ENCODE data around the gene OLA1.

Gene OLA1

DNA sequence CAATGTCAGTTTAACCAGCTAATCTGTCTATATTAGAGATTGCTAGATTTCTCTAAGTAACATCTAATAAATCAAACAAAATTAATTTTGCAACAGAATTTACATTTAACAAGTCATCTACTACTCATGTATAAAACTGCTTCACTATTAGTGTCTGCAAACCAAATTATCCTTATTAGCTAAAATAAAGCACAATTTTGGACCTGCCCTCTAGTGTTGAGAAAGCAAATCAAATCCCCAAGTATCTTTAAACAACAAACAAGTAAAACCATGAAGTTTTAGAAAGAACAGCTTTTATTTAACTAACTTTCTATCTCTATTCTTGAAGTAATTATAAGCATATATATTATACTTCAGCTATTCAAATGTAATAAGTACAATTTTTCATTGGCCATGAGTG lies 170.1 kb downstream of the OLA1 start:
- Histone ChIP-seq H3K9ac (ENCODE audit: low read depth in 1 of 2, low read length in 2 of 2) (no peak overlapping the region), H3K36me3 (ENCODE audit: control insufficient read depth in 2 of 2, insufficient read depth in 2 of 2, low read length in 2 of 2) (peaks cover 3% of the 10 kb centered on the region in 2 donors), H3K27me3 (ENCODE audit: control insufficient read depth in 2 of 2, insufficient read depth in 2 of 2, low read length in 2 of 2) (no peaks in the 10 kb centered on the region), H3K27ac (ENCODE audit: low read depth in 2 of 2, low read length in 2 of 2) (no peak overlapping the region), H3K4me1 (ENCODE audit: control insufficient read depth in 2 of 2, insufficient read depth in 2 of 2, low read length in 2 of 2) (no peaks in the 10 kb centered on the region), H3K9me3 (ENCODE audit: control insufficient read depth in 2 of 2, low read length in 2 of 2) (no peaks in the 10 kb centered on the region), H3K4me3 (ENCODE audit: low read length in 2 of 2) (no peak overlapping the region)

GRCh38 chr2:174076975-174077374 lies 171.4 kb downstream of the OLA1 start:
- H3K4me3 ChIP-seq (ENCODE audit: low read length in 2 of 2): no peak overlapping the region
- H3K9ac ChIP-seq (ENCODE audit: low read depth in 1 of 2, low read length in 2 of 2): no peak overlapping the region
- no peaks in the 10 kb centered on the region for H3K27me3 ChIP-seq (ENCODE audit: control insufficient read depth in 2 of 2, insufficient read depth in 2 of 2, low read length in 2 of 2)
- no peak overlapping the region for H3K27ac ChIP-seq (ENCODE audit: low read depth in 2 of 2, low read length in 2 of 2)
- no peaks in the 10 kb centered on the region for H3K4me1 ChIP-seq (ENCODE audit: control insufficient read depth in 2 of 2, insufficient read depth in 2 of 2, low read length in 2 of 2)
- peaks cover 3% of the 10 kb centered on the region in 2 donors for H3K36me3 ChIP-seq (ENCODE audit: control insufficient read depth in 2 of 2, insufficient read depth in 2 of 2, low read length in 2 of 2)
- no peaks in the 10 kb centered on the region for H3K9me3 ChIP-seq (ENCODE audit: control insufficient read depth in 2 of 2, low read length in 2 of 2)

DNA sequence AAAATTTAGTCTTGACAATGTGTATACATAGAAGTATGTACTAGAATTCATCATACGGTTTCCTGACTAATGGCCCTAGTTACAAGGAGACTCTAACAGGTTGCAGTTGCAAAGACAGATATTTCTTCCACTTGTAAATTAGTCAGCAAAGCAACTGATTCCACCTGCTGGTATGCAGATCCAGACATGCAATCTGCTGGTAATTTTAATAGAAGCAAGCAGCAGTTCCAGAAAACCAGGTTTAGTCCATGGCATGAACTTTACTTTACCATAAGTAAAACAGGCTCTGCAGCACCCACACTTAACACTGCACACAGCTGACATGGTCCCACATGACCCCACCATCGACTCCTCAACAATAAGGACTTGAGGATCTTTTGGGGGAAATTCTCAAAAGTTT lies 172.3 kb downstream of the OLA1 start:
- no peaks in the 10 kb centered on the region for H3K4me1 ChIP-seq (ENCODE audit: control insufficient read depth in 2 of 2, insufficient read depth in 2 of 2, low read length in 2 of 2)
- no peak overlapping the region for H3K4me3 ChIP-seq (ENCODE audit: low read length in 2 of 2)
- no peaks in the 10 kb centered on the region for H3K9me3 ChIP-seq (ENCODE audit: control insufficient read depth in 2 of 2, low read length in 2 of 2)
- H3K27ac ChIP-seq (ENCODE audit: low read depth in 2 of 2, low read length in 2 of 2): no peak overlapping the region
- H3K36me3 ChIP-seq (ENCODE audit: control insufficient read depth in 2 of 2, insufficient read depth in 2 of 2, low read length in 2 of 2): peaks cover 3% of the 10 kb centered on the region in 2 donors
- no peak overlapping the region for H3K9ac ChIP-seq (ENCODE audit: low read depth in 1 of 2, low read length in 2 of 2)
- no peaks in the 10 kb centered on the region for H3K27me3 ChIP-seq (ENCODE audit: control insufficient read depth in 2 of 2, insufficient read depth in 2 of 2, low read length in 2 of 2)

GRCh38 chr2:174074831-174075230 lies 173.5 kb downstream of the OLA1 start:
- no peak overlapping the region for H3K4me3 ChIP-seq (ENCODE audit: low read length in 2 of 2)
- H3K27ac ChIP-seq (ENCODE audit: low read depth in 2 of 2, low read length in 2 of 2): no peak overlapping the region
- H3K9me3 ChIP-seq (ENCODE audit: control insufficient read depth in 2 of 2, low read length in 2 of 2): no peaks in the 10 kb centered on the region
- no peaks in the 10 kb centered on the region for H3K4me1 ChIP-seq (ENCODE audit: control insufficient read depth in 2 of 2, insufficient read depth in 2 of 2, low read length in 2 of 2)
- H3K9ac ChIP-seq (ENCODE audit: low read depth in 1 of 2, low read length in 2 of 2): no peak overlapping the region
- no peaks in the 10 kb centered on the region for H3K27me3 ChIP-seq (ENCODE audit: control insufficient read depth in 2 of 2, insufficient read depth in 2 of 2, low read length in 2 of 2)
- H3K36me3 ChIP-seq (ENCODE audit: control insufficient read depth in 2 of 2, insufficient read depth in 2 of 2, low read length in 2 of 2): peaks cover 3% of the 10 kb centered on the region in 2 donors

- Histone ChIP-seq H3K4me1 (ENCODE audit: control insufficient read depth in 2 of 2, insufficient read depth in 2 of 2, low read length in 2 of 2) (no peaks in the 10 kb centered on the region), H3K36me3 (ENCODE audit: control insufficient read depth in 2 of 2, insufficient read depth in 2 of 2, low read length in 2 of 2) (peaks cover 3% of the 10 kb centered on the region in 2 donors), H3K27me3 (ENCODE audit: control insufficient read depth in 2 of 2, insufficient read depth in 2 of 2, low read length in 2 of 2) (no peaks in the 10 kb centered on the region), H3K27ac (ENCODE audit: low read depth in 2 of 2, low read length in 2 of 2) (no peak overlapping the region), H3K4me3 (ENCODE audit: low read length in 2 of 2) (no peak overlapping the region), H3K9me3 (ENCODE audit: control insufficient read depth in 2 of 2, low read length in 2 of 2) (no peaks in the 10 kb centered on the region), H3K9ac (ENCODE audit: low read depth in 1 of 2, low read length in 2 of 2) (no peak overlapping the region)
These were observed 175.5 kb downstream of the OLA1 start for GRCh38 chr2:174072857-174073256.

DNA sequence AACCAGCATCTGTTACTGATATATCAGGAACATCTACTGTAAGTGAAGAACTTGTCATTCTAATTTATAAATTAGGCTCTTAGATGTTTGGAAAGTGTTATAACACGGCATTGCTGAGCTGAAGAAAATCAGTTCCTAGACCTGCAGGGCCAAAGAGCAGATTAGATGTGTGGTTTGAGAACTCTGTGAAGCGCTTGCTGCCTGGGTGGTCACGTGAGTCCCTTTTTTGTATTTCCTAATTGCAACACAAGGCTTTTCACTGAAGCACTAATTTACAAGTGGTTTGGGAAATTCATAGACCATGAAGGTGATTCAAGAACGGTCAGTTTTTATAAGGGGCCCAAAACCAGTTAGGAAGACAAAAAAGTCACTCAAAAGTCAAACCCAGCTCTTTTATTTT lies 176.3 kb downstream of the OLA1 start:
- H3K4me1 ChIP-seq (ENCODE audit: control insufficient read depth in 2 of 2, insufficient read depth in 2 of 2, low read length in 2 of 2): no peaks in the 10 kb centered on the region
- no peak overlapping the region for H3K4me3 ChIP-seq (ENCODE audit: low read length in 2 of 2)
- no peak overlapping the region for H3K27ac ChIP-seq (ENCODE audit: low read depth in 2 of 2, low read length in 2 of 2)
- peaks cover 3% of the 10 kb centered on the region in 2 donors for H3K36me3 ChIP-seq (ENCODE audit: control insufficient read depth in 2 of 2, insufficient read depth in 2 of 2, low read length in 2 of 2)
- H3K9ac ChIP-seq (ENCODE audit: low read depth in 1 of 2, low read length in 2 of 2): no peak overlapping the region
- H3K27me3 ChIP-seq (ENCODE audit: control insufficient read depth in 2 of 2, insufficient read depth in 2 of 2, low read length in 2 of 2): no peaks in the 10 kb centered on the region
- no peaks in the 10 kb centered on the region for H3K9me3 ChIP-seq (ENCODE audit: control insufficient read depth in 2 of 2, low read length in 2 of 2)

DNA sequence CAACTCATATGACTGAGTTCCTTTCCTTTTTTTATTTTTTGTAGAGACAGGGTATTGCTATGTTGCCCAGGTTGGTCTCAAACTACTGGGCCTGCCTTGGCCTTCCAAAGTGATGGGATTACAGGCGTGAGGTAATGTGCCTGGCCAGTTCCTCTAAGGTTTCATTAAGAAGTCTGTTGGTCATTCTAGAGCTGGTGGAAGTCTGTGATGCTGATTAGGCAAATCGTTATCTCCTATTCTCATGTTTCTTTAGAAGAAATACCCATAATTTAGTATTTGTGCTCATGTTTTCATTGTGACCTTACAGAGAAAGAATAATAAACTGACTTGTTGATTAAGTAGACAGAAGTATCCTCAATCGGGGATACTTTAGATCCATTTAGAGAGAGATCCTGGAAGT lies 177.0 kb downstream of the OLA1 start:
- Histone ChIP-seq H3K4me1 (ENCODE audit: control insufficient read depth in 2 of 2, insufficient read depth in 2 of 2, low read length in 2 of 2) (no peaks in the 10 kb centered on the region), H3K27ac (ENCODE audit: low read depth in 2 of 2, low read length in 2 of 2) (no peak overlapping the region), H3K27me3 (ENCODE audit: control insufficient read depth in 2 of 2, insufficient read depth in 2 of 2, low read length in 2 of 2) (no peaks in the 10 kb centered on the region), H3K9me3 (ENCODE audit: control insufficient read depth in 2 of 2, low read length in 2 of 2) (no peaks in the 10 kb centered on the region), H3K9ac (ENCODE audit: low read depth in 1 of 2, low read length in 2 of 2) (no peak overlapping the region), H3K4me3 (ENCODE audit: low read length in 2 of 2) (no peak overlapping the region), H3K36me3 (ENCODE audit: control insufficient read depth in 2 of 2, insufficient read depth in 2 of 2, low read length in 2 of 2) (peaks cover 3% of the 10 kb centered on the region in 2 donors)

GRCh38 chr2:174070281-174070680 lies 178.1 kb downstream of the OLA1 start:
- Histone ChIP-seq H3K27ac (ENCODE audit: low read depth in 2 of 2, low read length in 2 of 2) (no peak overlapping the region), H3K9ac (ENCODE audit: low read depth in 1 of 2, low read length in 2 of 2) (no peak overlapping the region), H3K27me3 (ENCODE audit: control insufficient read depth in 2 of 2, insufficient read depth in 2 of 2, low read length in 2 of 2) (no peaks in the 10 kb centered on the region), H3K4me1 (ENCODE audit: control insufficient read depth in 2 of 2, insufficient read depth in 2 of 2, low read length in 2 of 2) (no peaks in the 10 kb centered on the region), H3K4me3 (ENCODE audit: low read length in 2 of 2) (no peak overlapping the region), H3K36me3 (ENCODE audit: control insufficient read depth in 2 of 2, insufficient read depth in 2 of 2, low read length in 2 of 2) (peaks cover 3% of the 10 kb centered on the region in 2 donors), H3K9me3 (ENCODE audit: control insufficient read depth in 2 of 2, low read length in 2 of 2) (no peaks in the 10 kb centered on the region)

DNA sequence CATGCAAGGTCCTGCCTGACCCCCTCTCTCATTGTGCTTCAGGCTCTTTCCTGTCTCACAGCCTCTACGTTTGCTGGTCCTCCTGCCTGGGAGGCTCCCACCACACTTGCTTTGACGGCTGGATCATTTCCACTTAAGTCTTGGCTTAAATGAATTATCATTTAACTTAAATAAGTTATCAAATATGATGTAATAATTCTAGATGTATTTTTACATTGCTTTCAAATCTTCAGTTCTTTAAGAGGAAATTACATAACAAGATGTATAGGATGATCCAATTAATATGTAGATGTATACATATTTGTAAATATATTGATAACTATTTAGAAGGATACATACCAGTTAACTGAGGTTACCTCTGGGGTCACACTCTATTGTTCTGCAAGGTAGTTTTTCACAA lies 180.5 kb downstream of the OLA1 start:
- Histone ChIP-seq H3K9me3 (ENCODE audit: control insufficient read depth in 2 of 2, low read length in 2 of 2) (no peaks in the 10 kb centered on the region), H3K4me3 (ENCODE audit: low read length in 2 of 2) (no peak overlapping the region), H3K27ac (ENCODE audit: low read depth in 2 of 2, low read length in 2 of 2) (no peak overlapping the region), H3K4me1 (ENCODE audit: control insufficient read depth in 2 of 2, insufficient read depth in 2 of 2, low read length in 2 of 2) (no peaks in the 10 kb centered on the region), H3K27me3 (ENCODE audit: control insufficient read depth in 2 of 2, insufficient read depth in 2 of 2, low read length in 2 of 2) (no peaks in the 10 kb centered on the region), H3K36me3 (ENCODE audit: control insufficient read depth in 2 of 2, insufficient read depth in 2 of 2, low read length in 2 of 2) (no peaks in the 10 kb centered on the region), H3K9ac (ENCODE audit: low read depth in 1 of 2, low read length in 2 of 2) (no peak overlapping the region)

- no peaks in the 10 kb centered on the region for H3K4me1 ChIP-seq (ENCODE audit: control insufficient read depth in 2 of 2, insufficient read depth in 2 of 2, low read length in 2 of 2)
These were observed 181.5 kb downstream of the OLA1 start for GRCh38 chr2:174066871-174067270.

GRCh38 chr2:174063492-174064092 lies 184.7 kb downstream of the OLA1 start:
- Histone ChIP-seq H3K9me3 (ENCODE audit: control insufficient read depth in 2 of 2, low read length in 2 of 2) (peaks cover 0 to 6% of the 10 kb centered on the region in 2 donors), H3K27ac (ENCODE audit: low read depth in 2 of 2, low read length in 2 of 2) (no peak overlapping the region), H3K36me3 (ENCODE audit: control insufficient read depth in 2 of 2, insufficient read depth in 2 of 2, low read length in 2 of 2) (no peaks in the 10 kb centered on the region), H3K4me3 (ENCODE audit: low read length in 2 of 2) (no peak overlapping the region), H3K9ac (ENCODE audit: low read depth in 1 of 2, low read length in 2 of 2) (no peak overlapping the region), H3K27me3 (ENCODE audit: control insufficient read depth in 2 of 2, insufficient read depth in 2 of 2, low read length in 2 of 2) (no peaks in the 10 kb centered on the region), H3K4me1 (ENCODE audit: control insufficient read depth in 2 of 2, insufficient read depth in 2 of 2, low read length in 2 of 2) (peaks cover 0 to 2% of the 10 kb centered on the region in 2 donors)

More at GRCh38 chr2:174066871-174067270, 181.5 kb downstream of the OLA1 start:
- Histone ChIP-seq H3K4me3 (ENCODE audit: low read length in 2 of 2) (no peak overlapping the region), H3K36me3 (ENCODE audit: control insufficient read depth in 2 of 2, insufficient read depth in 2 of 2, low read length in 2 of 2) (no peaks in the 10 kb centered on the region), H3K9me3 (ENCODE audit: control insufficient read depth in 2 of 2, low read length in 2 of 2) (no peaks in the 10 kb centered on the region), H3K27me3 (ENCODE audit: control insufficient read depth in 2 of 2, insufficient read depth in 2 of 2, low read length in 2 of 2) (no peaks in the 10 kb centered on the region), H3K27ac (ENCODE audit: low read depth in 2 of 2, low read length in 2 of 2) (no peak overlapping the region), H3K9ac (ENCODE audit: low read depth in 1 of 2, low read length in 2 of 2) (no peak overlapping the region)

All from mucosa of rectum (tissue), 2 donors.